Neural cell (in vitro differentiated cells): ENCODE measurements around the gene WNT7A. TPM values are rescaled to one million over a fixed set of nuclear protein-coding genes. Genes with fewer than 3 reads are reported as not detected.

Experiments used
- H2AFZ ChIP-seq: fragments of 200-600, 300-800 bp; sonication (generic), shearing (Covaris generic); 2 replicates; pipeline ENCODE4 v1.6.0; 2014; ENCODE audit warnings: low read depth, mild to moderate bottlenecking, antibody characterized with exemption, low read length, moderate library complexity
- H3F3A ChIP-seq: fragments of 200-600 bp; shearing (Covaris generic); 2 replicates; pipeline ENCODE4 v1.6.1; 2016; ENCODE audit warnings: mild to moderate bottlenecking, moderate library complexity, mixed read lengths, antibody characterized with exemption, low read length; ENCODE audit not compliant: insufficient read depth, poor library complexity, severe bottlenecking
- H3K27ac ChIP-seq: fragments of 200-600, 300-800 bp; sonication (generic), shearing (Covaris generic); 2 replicates; pipeline ENCODE4 v1.5.1; 2014; ENCODE audit warnings: mild to moderate bottlenecking, low read length, moderate library complexity
- H3K27me3 ChIP-seq: fragments of 300-800, 200-600 bp; sonication (generic), shearing (Covaris generic); 2 replicates; pipeline ENCODE4 v1.6.0; 2014; ENCODE audit warnings: mild to moderate bottlenecking, low read depth, low read length, moderate library complexity; ENCODE audit not compliant: insufficient read depth
- H3K36me3 ChIP-seq: fragments of 300-800, 200-600 bp; sonication (generic), shearing (Covaris generic); 2 replicates; pipeline ENCODE4 v1.5.1; 2014; ENCODE audit warnings: mild to moderate bottlenecking, antibody characterized with exemption, low read length, moderate library complexity; ENCODE audit not compliant: insufficient read depth
- H3K4me2 ChIP-seq: fragments of 300-800, 200-600 bp; sonication (generic), shearing (Covaris generic); 2 replicates; pipeline ENCODE4 v1.6.0; 2014; ENCODE audit warnings: mild to moderate bottlenecking, low read length
- H3K4me3 ChIP-seq: fragments of 300-800, 200-600 bp; sonication (generic), shearing (Covaris generic); 2 replicates; pipeline ENCODE4 v1.5.1; 2014; ENCODE audit warnings: mild to moderate bottlenecking, low read length, moderate library complexity
- H3K79me2 ChIP-seq: fragments of 200-600 bp; shearing (Covaris generic); replicated peaks from 2 replicates; pipeline ENCODE4 v1.6.0; 2014; ENCODE audit warnings: mild to moderate bottlenecking, low read length, moderate library complexity; ENCODE audit not compliant: insufficient read depth
- H3K9ac ChIP-seq: fragments of 300-800, 200-600 bp; sonication (generic), shearing (Covaris generic); 2 replicates; pipeline ENCODE4 v1.6.1; 2016; ENCODE audit warnings: mild to moderate bottlenecking, low read length, mixed read lengths
- H3K9me2 ChIP-seq: fragments of 200-600 bp; shearing (Covaris generic); 2 replicates; pipeline ENCODE4 v1.6.1; 2016; ENCODE audit warnings: mild to moderate bottlenecking, low read length, mixed read lengths; ENCODE audit not compliant: insufficient read depth
- H3K9me3 ChIP-seq: fragments of 200-600, 300-800 bp; sonication (generic), shearing (Covaris generic); 2 replicates; pipeline ENCODE4 v1.6.1; 2016; ENCODE audit warnings: mild to moderate bottlenecking, mixed run types, low read length, moderate library complexity, mixed read lengths
- H4K20me1 ChIP-seq: fragments of 200-600 bp; shearing (Covaris generic); 2 replicates; pipeline ENCODE4 v1.6.1; 2016; ENCODE audit warnings: mild to moderate bottlenecking, mixed run types; ENCODE audit not compliant: insufficient read depth
- CTCF ChIP-seq: fragments of 450-650 bp; IDR thresholded peaks from 2 replicates; pipeline ENCODE4 v1.5.1; 2014; ENCODE audit warnings: antibody characterized with exemption, mild to moderate bottlenecking, moderate library complexity; ENCODE audit not compliant: poor library complexity, severe bottlenecking
- EP300 ChIP-seq: fragments of 450-650 bp; conservative IDR thresholded peaks from 2 replicates; pipeline ENCODE4 v1.6.1; 2014; ENCODE audit warnings: antibody characterized with exemption, mild to moderate bottlenecking, moderate library complexity; ENCODE audit not compliant: poor library complexity, severe bottlenecking
- EZH2 ChIP-seq: fragments of 200-600, 300-800 bp; shearing (Covaris generic), sonication (generic); IDR thresholded peaks from 2 replicates; pipeline ENCODE4 v1.6.1; 2014; ENCODE audit warnings: antibody characterized with exemption, low read length, borderline replicate concordance, mild to moderate bottlenecking; ENCODE audit not compliant: insufficient read depth, poor library complexity, severe bottlenecking
- MXI1 ChIP-seq: fragments of 450-650 bp; conservative IDR thresholded peaks from 2 replicates; pipeline ENCODE4 v1.6.1; 2014; ENCODE audit warnings: antibody characterized with exemption, mild to moderate bottlenecking; ENCODE audit not compliant: poor library complexity, severe bottlenecking
- POLR2AphosphoS5 ChIP-seq: IDR thresholded peaks from 2 replicates; pipeline ENCODE4 v1.6.1; 2012
- RAD21 ChIP-seq: fragments of 450-650 bp; conservative IDR thresholded peaks from 2 replicates; pipeline ENCODE4 v1.6.1; 2014; ENCODE audit warnings: antibody characterized with exemption, mild to moderate bottlenecking, moderate library complexity
- REST ChIP-seq: IDR thresholded peaks from 2 replicates; pipeline ENCODE4 v1.6.1; 2012; ENCODE audit warnings: borderline replicate concordance
- SMC3 ChIP-seq: fragments of 450-650 bp; conservative IDR thresholded peaks from 2 replicates; pipeline ENCODE4 v1.6.1; 2014; ENCODE audit warnings: antibody characterized with exemption, mild to moderate bottlenecking, moderate library complexity; ENCODE audit not compliant: poor library complexity
- TAF1 ChIP-seq: IDR thresholded peaks from 2 replicates; pipeline ENCODE4 v1.6.1; 2012; ENCODE audit warnings: low read depth
- polyA plus RNA-seq: library from polyadenylated mRNA; depleted of rRNA; stranded (reverse); fragments of >200 nt; gene quantifications from 2 replicates; pipeline ENCODE4 v1.2.3, GENCODE V29; 2014

Gene WNT7A
- polyA plus RNA-seq, 1 donor from 2014 or later, result 13.3 TPM

- Histone ChIP-seq H3K4me3 (peak overlapping the region; percentile 52), H3K27ac (peak overlapping the region; percentile 93), H3K9ac (peak overlapping the region; percentile 61)
Observed at GRCh38 chr3:13788522-13789424, 91.1 kb downstream of the WNT7A start.

GRCh38 chr3:13787533-13788132 lies 92.2 kb downstream of the WNT7A start:
- TF ChIP-seq REST (no peak), POLR2AphosphoS5 (no peak), RAD21 (no peak), SMC3 (no peak), MXI1 (no peak), TAF1 (no peak), CTCF (no peak), EZH2 (no peak), EP300 (no peak)
- Histone ChIP-seq H3K79me2 (no peaks in the 10 kb centered on the region), H3K27ac (peak overlapping the region; percentile 93), H3K9me2 (no peaks in the 10 kb centered on the region), H3K9me3 (no peaks in the 10 kb centered on the region), H3K36me3 (no peaks in the 10 kb centered on the region), H2AFZ (no peak overlapping the region), H4K20me1 (no peaks in the 10 kb centered on the region), H3K4me2 (no peak overlapping the region), H3K4me3 (no peak overlapping the region), H3K9ac (peak overlapping the region; percentile 61), H3F3A (no peaks in the 10 kb centered on the region), H3K27me3 (no peaks in the 10 kb centered on the region)

More at GRCh38 chr3:13788522-13789424, 91.1 kb downstream of the WNT7A start:
- Histone ChIP-seq H4K20me1 (no peaks in the 10 kb centered on the region), H3K4me2 (peak overlapping the region; percentile 18), H3K79me2 (no peaks in the 10 kb centered on the region), H3K27me3 (no peaks in the 10 kb centered on the region), H2AFZ (peak overlapping the region; percentile 30), H3F3A (no peaks in the 10 kb centered on the region), H3K9me2 (no peaks in the 10 kb centered on the region), H3K9me3 (no peaks in the 10 kb centered on the region), H3K36me3 (no peaks in the 10 kb centered on the region)
- no peak for TF ChIP-seq RAD21
- TF ChIP-seq EP300, result peak; percentile 73
- peak; percentile 39 for TF ChIP-seq MXI1
- TF ChIP-seq REST, result peak; percentile 84
- TF ChIP-seq EZH2, result no peak
- peak; percentile 45 for TF ChIP-seq POLR2AphosphoS5
- peak; percentile 34 for TF ChIP-seq SMC3
- no peak for TF ChIP-seq TAF1
